HG03095 (cell line): ENCODE measurements around the gene ORAI2.
A peak's percentile ranks its signal among the peaks of the same experiment; 100 is the strongest.
"Not testable (repeated sequence)": the region's sequence is repeated elsewhere in the genome, so short reads cannot be mapped to it uniquely, and the experiment has no call there.

Experiments used
- ATAC-seq: cut with Tn5 transposase; IDR thresholded peaks from one replicate; pipeline ENCODE4 v1.9.1; 2021; ENCODE audit warnings: moderate library complexity; ENCODE audit not compliant: unreplicated experiment

ORAI2 gene

GRCh38 chr7:102446387-102447156 lies 13.2 kb downstream of the ORAI2 start:
- no peak for ATAC-seq

- ATAC-seq: no peak
These were observed 13.9 kb downstream of the ORAI2 start for GRCh38 chr7:102447311-102447710.

GRCh38 chr7:102449136-102449535 lies 15.8 kb downstream of the ORAI2 start:
- ATAC-seq: no peak

GRCh38 chr7:102450242-102450641 lies 16.9 kb downstream of the ORAI2 start:
- ATAC-seq: no peak

- ATAC-seq: no peak
These were observed 18.1 kb downstream of the ORAI2 start for GRCh38 chr7:102451371-102452054.

- ATAC-seq: no peak
These were observed 19.1 kb downstream of the ORAI2 start for GRCh38 chr7:102452451-102452850.

GRCh38 chr7:102453319-102453718 lies 19.9 kb downstream of the ORAI2 start:
- ATAC-seq: no peak

- no peak for ATAC-seq
These were observed 21.1 kb downstream of the ORAI2 start for GRCh38 chr7:102454468-102454867.

- ATAC-seq: not testable (repeated sequence)
These were observed 21.6 kb downstream of the ORAI2 start for GRCh38 chr7:102454932-102455331.

- ATAC-seq: no peak
These were observed 22.2 kb downstream of the ORAI2 start for GRCh38 chr7:102455596-102455995.

- ATAC-seq: no peak
These were observed 23.0 kb downstream of the ORAI2 start for GRCh38 chr7:102456327-102456726.

GRCh38 chr7:102457352-102457924 lies 24.1 kb downstream of the ORAI2 start:
- no peak for ATAC-seq

- no peak for ATAC-seq
These were observed 26.0 kb downstream of the ORAI2 start for GRCh38 chr7:102459221-102459844.

- ATAC-seq: no peak
These were observed 27.1 kb downstream of the ORAI2 start for GRCh38 chr7:102460467-102460866.

GRCh38 chr7:102463841-102464576 lies 30.6 kb downstream of the ORAI2 start:
- no peak for ATAC-seq

- ATAC-seq: peak; percentile 79
These were observed 31.4 kb downstream of the ORAI2 start, which contains the start of the genes ALKBH4 and LRWD1 for GRCh38 chr7:102464577-102465280. TSS of gene ALKBH4 (minus strand) at chr7:102464863. CDS start at chr7:102464836, 27 bp downstream. TSS of gene LRWD1 (plus strand) at chr7:102464984. CDS start at chr7:102465081, 97 bp downstream.

- ATAC-seq: no peak
These were observed 32.7 kb downstream of the ORAI2 start for GRCh38 chr7:102466097-102466496.

GRCh38 chr7:102467581-102468477 lies 34.5 kb downstream of the ORAI2 start:
- ATAC-seq: no peak
